ENCODE results near the gene CBR3. TPM values are rescaled to one million over a fixed set of nuclear protein-coding genes. Genes with fewer than 3 reads are reported as not detected.

CBR3 gene
- total and polyA plus RNA-seq, 2 of the 4 experiments (the other 2 are of a cell fraction): 13.4 to 15.4 TPM

DNA sequence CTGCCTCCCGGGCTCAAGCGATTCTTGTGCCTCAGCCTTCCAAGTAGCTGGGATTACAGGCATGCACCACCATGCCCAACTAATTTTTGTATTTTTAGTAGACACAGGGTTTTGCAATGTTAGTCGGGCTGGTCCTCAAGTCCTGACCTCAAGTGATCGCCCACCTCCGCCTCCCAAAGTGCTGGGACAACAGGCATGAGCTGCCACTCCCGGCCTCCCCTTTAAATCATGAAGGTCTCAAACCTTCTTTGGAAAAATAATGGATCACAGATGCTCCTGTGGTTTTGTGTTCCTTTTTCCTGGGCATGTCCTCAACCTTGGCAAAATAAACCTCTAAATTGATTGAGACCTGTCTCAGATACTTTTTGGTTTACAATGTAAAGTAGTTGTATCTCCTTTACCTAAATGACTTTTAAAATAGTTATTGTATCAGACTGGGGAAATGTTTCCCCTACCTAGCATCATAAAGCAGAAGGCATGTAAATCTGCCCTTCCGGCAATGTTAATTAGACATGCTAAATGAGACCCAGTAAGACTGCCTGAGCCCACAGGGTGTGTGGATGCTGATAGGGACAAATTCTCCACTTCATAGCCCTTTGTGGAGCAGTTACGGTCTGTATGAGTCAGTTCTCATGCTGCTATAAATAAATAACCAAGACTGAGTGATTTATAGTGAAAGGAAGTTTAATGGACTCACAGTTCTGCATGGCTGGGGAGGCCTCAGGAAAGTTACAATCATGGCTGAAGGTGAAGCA, 37.3 kb upstream of the CBR3 start:
- Histone ChIP-seq H3K9me1 (ENCODE audit: insufficient read depth, low read length) (no peaks in the 10 kb centered on the region), H2AK9ac (replicated peaks; ENCODE audit: low read depth, low read length, poor library complexity) (no peak overlapping the region), H3K4me3 (ENCODE audit: insufficient read depth, low read depth, low read length) (no peak overlapping the region), H3K27ac (ENCODE audit: insufficient read depth, low read length) (no peak overlapping the region), H2BK5ac (ENCODE audit: low read depth, low read length, poor library complexity, severe bottlenecking) (no peak overlapping the region), H3K18ac (ENCODE audit: low read depth, low read length) (no peak overlapping the region), H4K5ac (ENCODE audit: low read depth, low read length) (no peak overlapping the region), H3K27me3 (ENCODE audit: control insufficient read depth, insufficient read depth, low read length) (peaks cover 28% of the 10 kb centered on the region), H3K56ac (ENCODE audit: extremely low read depth, insufficient read depth, low read length) (no peak overlapping the region), H4K8ac (ENCODE audit: low read depth in 2 of 2, low read length in 2 of 2) (no peak overlapping the region), H3K79me1 (ENCODE audit: low read depth in 1 of 2, low read length in 2 of 2) (no peaks in the 10 kb centered on the region), H2BK15ac (ENCODE audit: low read depth, low read length) (no peak overlapping the region), H2AK5ac (ENCODE audit: low read depth, low read length) (no peak overlapping the region), H2AFZ (replicated peaks; ENCODE audit: low read length, poor library complexity) (no peak overlapping the region), H3K36me3 (ENCODE audit: control insufficient read depth, insufficient read depth, low read length) (no peaks in the 10 kb centered on the region), H2BK20ac (ENCODE audit: low read depth, low read length) (no peak overlapping the region), H3K14ac (replicated peaks; ENCODE audit: low read depth, low read length) (no peak overlapping the region), H3K23ac (ENCODE audit: low read depth, low read length) (no peak overlapping the region), H4K91ac (ENCODE audit: insufficient read depth, low read depth, low read length) (no peak overlapping the region), H2BK120ac (ENCODE audit: low read depth, low read length) (no peak overlapping the region), H3K9ac (ENCODE audit: low read depth, low read length) (no peak overlapping the region), H4K20me1 (ENCODE audit: insufficient read depth, low read length) (no peaks in the 10 kb centered on the region), H3K4me1 (ENCODE audit: control insufficient read depth, insufficient read depth, low read length) (no peaks in the 10 kb centered on the region), H3K4ac (ENCODE audit: low read depth, low read length) (no peak overlapping the region), H3K4me2 (ENCODE audit: low read depth, low read length) (no peak overlapping the region), H3K9me3 (ENCODE audit: control insufficient read depth, insufficient read depth, low read length) (peaks cover 11% of the 10 kb centered on the region)
- ATAC-seq (ENCODE audit: low read depth): peak; percentile 65; the same call in 1 of the 2 replicates
- no CpG with 5 or more reads among the region's 8 CpGs for WGBS, 2 experiments (ENCODE audit: extremely low coverage in 2 of 2, insufficient read length in 1 of 2)
- in situ Hi-C loops (cut with MboI; ENCODE audit: low sequenced_read_pairs): no loop called here
- CTCF ChIA-PET: no interaction called here
- dilution Hi-C loops (cut with HindIII; ENCODE audit: low sequenced_read_pairs, unreplicated experiment): no loop called here
- intact Hi-C loops (cut with micrococcal nuclease): no loop called here
- TF ChIP-seq FOS (IDR thresholded peaks at IDR 0.05; ENCODE audit: low read depth, low read length) (no peak), RFX5 (IDR thresholded peaks at IDR 0.05; ENCODE audit: low read depth, low read length) (no peak), BHLHE40 (IDR thresholded peaks at IDR 0.05; ENCODE audit: low read depth, low read length) (no peak), MAZ (IDR thresholded peaks at IDR 0.05; ENCODE audit: borderline replicate concordance, low read depth, low read length) (no peak), MAFK (IDR thresholded peaks at IDR 0.05; ENCODE audit: low read depth, low read length) (no peak), NFE2L2 (IDR thresholded peaks at IDR 0.05; ENCODE audit: low read depth, low read length) (no peak), SMC3 (IDR thresholded peaks at IDR 0.05; ENCODE audit: low read depth, low read length) (no peak), RCOR1 (IDR thresholded peaks at IDR 0.05; ENCODE audit: insufficient replicate concordance, low read length) (no peak), CEBPB (IDR thresholded peaks at IDR 0.05; ENCODE audit: low read depth, low read length) (no peak), MXI1 (IDR thresholded peaks at IDR 0.05; ENCODE audit: borderline replicate concordance, low read depth, low read length) (no peak), RAD21 (IDR thresholded peaks at IDR 0.05; ENCODE audit: low read length) (no peak), CHD1 (IDR thresholded peaks at IDR 0.05; ENCODE audit: low read depth, low read length) (no peak), POLR2A (IDR thresholded peaks at IDR 0.05; ENCODE audit: low read depth, low read length) (no peak)
- TF ChIP-seq, protein P1, sequence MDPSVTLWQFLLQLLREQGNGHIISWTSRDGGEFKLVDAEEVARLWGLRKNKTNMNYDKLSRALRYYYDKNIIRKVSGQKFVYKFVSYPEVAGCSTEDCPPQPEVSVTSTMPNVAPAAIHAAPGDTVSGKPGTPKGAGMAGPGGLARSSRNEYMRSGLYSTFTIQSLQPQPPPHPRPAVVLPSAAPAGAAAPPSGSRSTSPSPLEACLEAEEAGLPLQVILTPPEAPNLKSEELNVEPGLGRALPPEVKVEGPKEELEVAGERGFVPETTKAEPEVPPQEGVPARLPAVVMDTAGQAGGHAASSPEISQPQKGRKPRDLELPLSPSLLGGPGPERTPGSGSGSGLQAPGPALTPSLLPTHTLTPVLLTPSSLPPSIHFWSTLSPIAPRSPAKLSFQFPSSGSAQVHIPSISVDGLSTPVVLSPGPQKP (IDR thresholded peaks at IDR 0.05; ENCODE audit: borderline replicate concordance, low read depth, low read length): no peak
- TF ChIP-seq, protein P2, sequence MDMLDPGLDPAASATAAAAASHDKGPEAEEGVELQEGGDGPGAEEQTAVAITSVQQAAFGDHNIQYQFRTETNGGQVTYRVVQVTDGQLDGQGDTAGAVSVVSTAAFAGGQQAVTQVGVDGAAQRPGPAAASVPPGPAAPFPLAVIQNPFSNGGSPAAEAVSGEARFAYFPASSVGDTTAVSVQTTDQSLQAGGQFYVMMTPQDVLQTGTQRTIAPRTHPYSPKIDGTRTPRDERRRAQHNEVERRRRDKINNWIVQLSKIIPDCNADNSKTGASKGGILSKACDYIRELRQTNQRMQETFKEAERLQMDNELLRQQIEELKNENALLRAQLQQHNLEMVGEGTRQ (IDR thresholded peaks at IDR 0.05; ENCODE audit: low read depth, low read length): no peak
- TF ChIP-seq, protein P3, sequence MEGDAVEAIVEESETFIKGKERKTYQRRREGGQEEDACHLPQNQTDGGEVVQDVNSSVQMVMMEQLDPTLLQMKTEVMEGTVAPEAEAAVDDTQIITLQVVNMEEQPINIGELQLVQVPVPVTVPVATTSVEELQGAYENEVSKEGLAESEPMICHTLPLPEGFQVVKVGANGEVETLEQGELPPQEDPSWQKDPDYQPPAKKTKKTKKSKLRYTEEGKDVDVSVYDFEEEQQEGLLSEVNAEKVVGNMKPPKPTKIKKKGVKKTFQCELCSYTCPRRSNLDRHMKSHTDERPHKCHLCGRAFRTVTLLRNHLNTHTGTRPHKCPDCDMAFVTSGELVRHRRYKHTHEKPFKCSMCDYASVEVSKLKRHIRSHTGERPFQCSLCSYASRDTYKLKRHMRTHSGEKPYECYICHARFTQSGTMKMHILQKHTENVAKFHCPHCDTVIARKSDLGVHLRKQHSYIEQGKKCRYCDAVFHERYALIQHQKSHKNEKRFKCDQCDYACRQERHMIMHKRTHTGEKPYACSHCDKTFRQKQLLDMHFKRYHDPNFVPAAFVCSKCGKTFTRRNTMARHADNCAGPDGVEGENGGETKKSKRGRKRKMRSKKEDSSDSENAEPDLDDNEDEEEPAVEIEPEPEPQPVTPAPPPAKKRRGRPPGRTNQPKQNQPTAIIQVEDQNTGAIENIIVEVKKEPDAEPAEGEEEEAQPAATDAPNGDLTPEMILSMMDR (conservative IDR thresholded peaks at IDR 0.05; ENCODE audit: low read depth, low read length): no peak
- no peak for DNase-seq
- BruUV-seq (replicated peaks): no TSS peak
- POLR2A ChIA-PET (ENCODE audit: unreplicated experiment): no interaction called here
